Liver (tissue), 9 donors: ENCODE data around the gene PAWR. TPM values are rescaled to one million over a fixed set of nuclear protein-coding genes. Genes with fewer than 3 reads are reported as not detected.
"Not testable (repeated sequence)": the region's sequence is repeated elsewhere in the genome, so short reads cannot be mapped to it uniquely, and the experiment has no call there.

Experiments used
- DNase-seq: peaks from one replicate; pipeline ENCODE4 v3.0.0-alpha.2; 2017; ENCODE audit warnings: low spot score
- H3K27ac ChIP-seq, 2 donors: one replicate each; pipeline ENCODE4 v1.7.0; 2013; ENCODE audit warnings: inconsistent platforms in 2 of 2, low read length in 2 of 2, control low read depth in 1 of 2, low read depth in 1 of 2, mild to moderate bottlenecking in 1 of 2
- H3K27me3 ChIP-seq, 4 donors: one replicate each; pipeline versions ENCODE4 v1.6.1 to v1.7.0; 2013; ENCODE audit warnings: low read length in 3 of 4, inconsistent platforms in 1 of 4, mild to moderate bottlenecking in 1 of 4, moderate library complexity in 1 of 4; ENCODE audit not compliant: control insufficient read depth in 4 of 4, insufficient read depth in 4 of 4
- H3K36me3 ChIP-seq, 4 donors: one replicate each; pipeline versions ENCODE4 v1.6.1 to v1.7.0; 2013; ENCODE audit warnings: low read length in 3 of 4, mild to moderate bottlenecking in 3 of 4, low read depth in 1 of 4, moderate library complexity in 1 of 4; ENCODE audit not compliant: control insufficient read depth in 4 of 4, insufficient read depth in 3 of 4
- H3K4me1 ChIP-seq, 4 donors: one replicate each; pipeline versions ENCODE4 v1.6.1 to v1.7.0; 2013; ENCODE audit warnings: low read length in 3 of 4, mild to moderate bottlenecking in 3 of 4, moderate library complexity in 1 of 4; ENCODE audit not compliant: control insufficient read depth in 4 of 4, insufficient read depth in 4 of 4
- H3K4me3 ChIP-seq, 3 donors: one replicate each; pipeline versions ENCODE4 v1.6.1 to v1.7.0; 2013; ENCODE audit warnings: low read length in 3 of 3, control low read depth in 1 of 3, low read depth in 1 of 3, mild to moderate bottlenecking in 1 of 3
- H3K9ac ChIP-seq, 2 donors: one replicate each; pipeline ENCODE4 v1.7.0; 2013; ENCODE audit warnings: low read length in 2 of 2, mild to moderate bottlenecking in 2 of 2, moderate library complexity in 2 of 2, control low read depth in 1 of 2, low read depth in 1 of 2
- H3K9me3 ChIP-seq, 4 donors: one replicate each; pipeline versions ENCODE4 v1.6.1 to v1.7.0; 2013; ENCODE audit warnings: low read length in 3 of 4; ENCODE audit not compliant: control insufficient read depth in 4 of 4
- EGR1 ChIP-seq, 2 donors: IDR thresholded peaks; 2 replicates each; pipeline ENCODE4 v1.6.1; 2016 to 2018; ENCODE audit warnings: antibody characterized with exemption in 2 of 2, low read depth in 2 of 2
- FOXA1 ChIP-seq: IDR thresholded peaks from 2 replicates; pipeline ENCODE4 v1.6.1; 2016; ENCODE audit warnings: antibody characterized with exemption
- FOXA2 ChIP-seq: IDR thresholded peaks from 2 replicates; pipeline ENCODE4 v1.6.1; 2016; ENCODE audit warnings: antibody characterized with exemption
- GABPA ChIP-seq, 2 donors: IDR thresholded peaks in 1 of 2; conservative IDR thresholded peaks in 1 of 2; 2 replicates each; pipeline ENCODE4 v1.6.1; 2016; ENCODE audit warnings: antibody characterized with exemption in 2 of 2, mild to moderate bottlenecking in 1 of 2, moderate library complexity in 1 of 2
- HNF4A ChIP-seq, 2 donors: conservative IDR thresholded peaks; 2 replicates each; pipeline ENCODE4 v1.6.1; 2016; ENCODE audit warnings: antibody characterized with exemption in 2 of 2, mild to moderate bottlenecking in 2 of 2
- HNF4G ChIP-seq: IDR thresholded peaks from 2 replicates; pipeline ENCODE4 v1.6.1; 2016; ENCODE audit warnings: antibody characterized with exemption
- JUND ChIP-seq, 2 donors: IDR thresholded peaks; 2 replicates each; pipeline ENCODE4 v1.6.1; 2016; ENCODE audit warnings: antibody characterized with exemption in 2 of 2
- NR2F2 ChIP-seq: IDR thresholded peaks from 2 replicates; pipeline ENCODE4 v1.6.1; 2016; ENCODE audit warnings: antibody characterized with exemption
- RAD21 ChIP-seq, 2 donors: IDR thresholded peaks; 2 replicates each; pipeline ENCODE4 v1.6.1; 2016; ENCODE audit warnings: antibody characterized with exemption in 2 of 2, mild to moderate bottlenecking in 2 of 2
- RXRA ChIP-seq, 2 donors: IDR thresholded peaks; 2 replicates each; pipeline ENCODE4 v1.6.1; 2017 to 2018; ENCODE audit warnings: antibody characterized with exemption in 2 of 2, mild to moderate bottlenecking in 1 of 2
- SP1 ChIP-seq: IDR thresholded peaks from 2 replicates; pipeline ENCODE4 v1.6.1; 2018; ENCODE audit warnings: antibody characterized with exemption, mild to moderate bottlenecking
- TAF1 ChIP-seq: conservative IDR thresholded peaks from 2 replicates; pipeline ENCODE4 v1.6.1; 2016; ENCODE audit warnings: antibody characterized with exemption, mild to moderate bottlenecking
- YY1 ChIP-seq: IDR thresholded peaks from 2 replicates; pipeline ENCODE4 v1.6.1; 2016; ENCODE audit warnings: antibody characterized with exemption, mild to moderate bottlenecking
- WGBS: extraction: QIAGEN DNeasy Blood & Tissue Kit; methylation state at CpG from one replicate; pipeline ENCODE4 v1.1.7; 2013; 5-methylcytosine and 5-hydroxymethylcytosine counted together
- polyA plus RNA-seq, 2 donors: library from polyadenylated mRNA; stranded (reverse) in 1 of 2; unstranded in 1 of 2; fragments of 200-250 nt in 1 of 2; fragments of >200 nt in 1 of 2; fragmentation: Nextera tagmentation in 1 of 2; extraction: Ambion mirVana in 1 of 2; gene quantifications; one replicate each; pipeline versions ENCODE4 v1.2.1 to v1.2.3, GENCODE V29; 2013 to 2015
- total RNA-seq, 2 donors: library from RNA; depleted of rRNA; stranded (reverse); fragments of >200 nt; gene quantifications; one replicate each; pipeline ENCODE4 v1.2.3, GENCODE V29; 2014
- TF ChIP-seq, protein P1 (sequence below): fragments of 150-350 bp; IDR thresholded peaks from 2 replicates; pipeline ENCODE4 v1.5.1; 2017; ENCODE audit warnings: improper control_type of control experiment, low read depth, low read length; ENCODE audit not compliant: missing input control
- TF ChIP-seq, protein P2 (sequence below): IDR thresholded peaks from 2 replicates; pipeline ENCODE4 v1.6.1; 2016; ENCODE audit warnings: antibody characterized with exemption
- TF ChIP-seq, protein P3 (sequence below): IDR thresholded peaks from 2 replicates; pipeline ENCODE4 v1.6.1; 2016; ENCODE audit warnings: antibody characterized with exemption
- TF ChIP-seq, protein P4 (sequence below): IDR thresholded peaks from 2 replicates; pipeline ENCODE4 v1.6.1; 2016; ENCODE audit warnings: antibody characterized with exemption
- TF ChIP-seq, protein P5 (sequence below): IDR thresholded peaks from 2 replicates; pipeline ENCODE4 v1.6.1; 2016; ENCODE audit warnings: antibody characterized with exemption, mild to moderate bottlenecking
- donor health status: healthy.
- donor health status: healthy.
- donor health status: healthy.
- donor health status: healthy.
- donor health status: healthy.

PAWR gene
- total and polyA plus RNA-seq, 4 donors: 6.1 to 24.1 (median 9.9) TPM

DNA sequence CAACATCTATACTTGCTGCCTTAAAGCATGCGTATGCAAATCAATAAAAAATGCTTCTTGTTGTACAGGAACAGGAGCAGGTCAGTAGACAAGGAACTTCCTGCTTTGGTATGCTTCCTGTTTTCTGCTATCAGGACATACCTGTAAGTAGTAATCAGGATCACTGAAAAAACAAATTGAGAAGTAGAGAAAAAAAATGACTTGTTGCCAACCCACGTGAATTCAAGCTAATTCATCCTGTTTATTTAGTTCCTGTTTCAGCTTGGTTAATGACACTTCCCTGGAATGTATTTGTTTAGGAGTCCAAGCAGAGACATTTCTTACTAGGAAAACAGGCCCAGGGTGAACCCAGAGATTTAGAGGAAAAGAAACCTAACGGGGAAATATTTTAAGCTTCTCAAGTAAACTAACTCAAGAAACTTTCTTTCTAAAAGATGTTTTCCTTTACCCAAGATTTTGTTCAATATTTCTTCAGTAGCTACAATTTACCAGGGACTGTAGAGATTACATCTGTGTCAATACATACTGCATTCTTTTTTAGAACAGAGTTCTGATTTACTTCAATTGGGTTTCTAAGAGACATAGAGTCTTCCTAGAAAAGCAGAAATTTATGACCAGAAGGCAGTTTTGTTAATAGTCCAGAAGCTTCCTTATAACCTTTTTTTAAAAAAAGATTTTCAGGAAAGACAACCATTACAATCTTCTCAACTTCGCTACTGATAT lies 124.2 kb downstream of the PAWR start:
- WGBS: 36% methylated on average over 4 of the region's 4 CpGs
- H3K27me3 ChIP-seq: no peaks in the 10 kb centered on the region
- no peak overlapping the region for H3K9ac ChIP-seq
- peaks cover 4 to 23% (median 13%) of the 10 kb centered on the region in 4 donors for H3K4me1 ChIP-seq
- no peaks in the 10 kb centered on the region for H3K9me3 ChIP-seq
- H3K27ac ChIP-seq: peak overlapping the region; percentile 52 to 64
- DNase-seq: no peak
- H3K36me3 ChIP-seq: peaks cover 0 to 2% (median 0%) of the 10 kb centered on the region in 4 donors
- TF ChIP-seq TAF1 (no peak), SP1 (peak; percentile 58), FOXA1 (peak; percentile 83), HNF4A (conservative IDR thresholded peaks at IDR 0.05) (peak; percentile 51 to 67), NR2F2 (no peak), YY1 (peak; percentile 36), GABPA (IDR thresholded peaks at IDR 0.05 in 1 of 2, conservative IDR thresholded peaks at IDR 0.05 in 1 of 2) (peak in 1 of 2 donors; percentile 7), RAD21 (IDR thresholded peaks at IDR 0.05) (peak; percentile 40 to 50), FOXA2 (peak; percentile 86), JUND (IDR thresholded peaks at IDR 0.05) (peak; percentile 28 to 44), EGR1 (IDR thresholded peaks at IDR 0.05; ENCODE audit: low read depth in 2 of 2) (peak in 1 of 2 donors; percentile 37), RXRA (IDR thresholded peaks at IDR 0.05) (peak in 1 of 2 donors; percentile 59), HNF4G (no peak)
- TF ChIP-seq, protein P1, sequence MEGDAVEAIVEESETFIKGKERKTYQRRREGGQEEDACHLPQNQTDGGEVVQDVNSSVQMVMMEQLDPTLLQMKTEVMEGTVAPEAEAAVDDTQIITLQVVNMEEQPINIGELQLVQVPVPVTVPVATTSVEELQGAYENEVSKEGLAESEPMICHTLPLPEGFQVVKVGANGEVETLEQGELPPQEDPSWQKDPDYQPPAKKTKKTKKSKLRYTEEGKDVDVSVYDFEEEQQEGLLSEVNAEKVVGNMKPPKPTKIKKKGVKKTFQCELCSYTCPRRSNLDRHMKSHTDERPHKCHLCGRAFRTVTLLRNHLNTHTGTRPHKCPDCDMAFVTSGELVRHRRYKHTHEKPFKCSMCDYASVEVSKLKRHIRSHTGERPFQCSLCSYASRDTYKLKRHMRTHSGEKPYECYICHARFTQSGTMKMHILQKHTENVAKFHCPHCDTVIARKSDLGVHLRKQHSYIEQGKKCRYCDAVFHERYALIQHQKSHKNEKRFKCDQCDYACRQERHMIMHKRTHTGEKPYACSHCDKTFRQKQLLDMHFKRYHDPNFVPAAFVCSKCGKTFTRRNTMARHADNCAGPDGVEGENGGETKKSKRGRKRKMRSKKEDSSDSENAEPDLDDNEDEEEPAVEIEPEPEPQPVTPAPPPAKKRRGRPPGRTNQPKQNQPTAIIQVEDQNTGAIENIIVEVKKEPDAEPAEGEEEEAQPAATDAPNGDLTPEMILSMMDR: no peak
- TF ChIP-seq, protein P2, sequence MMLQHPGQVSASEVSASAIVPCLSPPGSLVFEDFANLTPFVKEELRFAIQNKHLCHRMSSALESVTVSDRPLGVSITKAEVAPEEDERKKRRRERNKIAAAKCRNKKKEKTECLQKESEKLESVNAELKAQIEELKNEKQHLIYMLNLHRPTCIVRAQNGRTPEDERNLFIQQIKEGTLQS: peak; percentile 44
- TF ChIP-seq, protein P3, sequence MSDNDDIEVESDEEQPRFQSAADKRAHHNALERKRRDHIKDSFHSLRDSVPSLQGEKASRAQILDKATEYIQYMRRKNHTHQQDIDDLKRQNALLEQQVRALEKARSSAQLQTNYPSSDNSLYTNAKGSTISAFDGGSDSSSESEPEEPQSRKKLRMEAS: peak; percentile 59
- TF ChIP-seq, protein P4, sequence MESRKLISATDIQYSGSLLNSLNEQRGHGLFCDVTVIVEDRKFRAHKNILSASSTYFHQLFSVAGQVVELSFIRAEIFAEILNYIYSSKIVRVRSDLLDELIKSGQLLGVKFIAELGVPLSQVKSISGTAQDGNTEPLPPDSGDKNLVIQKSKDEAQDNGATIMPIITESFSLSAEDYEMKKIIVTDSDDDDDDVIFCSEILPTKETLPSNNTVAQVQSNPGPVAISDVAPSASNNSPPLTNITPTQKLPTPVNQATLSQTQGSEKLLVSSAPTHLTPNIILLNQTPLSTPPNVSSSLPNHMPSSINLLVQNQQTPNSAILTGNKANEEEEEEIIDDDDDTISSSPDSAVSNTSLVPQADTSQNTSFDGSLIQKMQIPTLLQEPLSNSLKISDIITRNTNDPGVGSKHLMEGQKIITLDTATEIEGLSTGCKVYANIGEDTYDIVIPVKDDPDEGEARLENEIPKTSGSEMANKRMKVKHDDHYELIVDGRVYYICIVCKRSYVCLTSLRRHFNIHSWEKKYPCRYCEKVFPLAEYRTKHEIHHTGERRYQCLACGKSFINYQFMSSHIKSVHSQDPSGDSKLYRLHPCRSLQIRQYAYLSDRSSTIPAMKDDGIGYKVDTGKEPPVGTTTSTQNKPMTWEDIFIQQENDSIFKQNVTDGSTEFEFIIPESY: no peak
- TF ChIP-seq, protein P5, sequence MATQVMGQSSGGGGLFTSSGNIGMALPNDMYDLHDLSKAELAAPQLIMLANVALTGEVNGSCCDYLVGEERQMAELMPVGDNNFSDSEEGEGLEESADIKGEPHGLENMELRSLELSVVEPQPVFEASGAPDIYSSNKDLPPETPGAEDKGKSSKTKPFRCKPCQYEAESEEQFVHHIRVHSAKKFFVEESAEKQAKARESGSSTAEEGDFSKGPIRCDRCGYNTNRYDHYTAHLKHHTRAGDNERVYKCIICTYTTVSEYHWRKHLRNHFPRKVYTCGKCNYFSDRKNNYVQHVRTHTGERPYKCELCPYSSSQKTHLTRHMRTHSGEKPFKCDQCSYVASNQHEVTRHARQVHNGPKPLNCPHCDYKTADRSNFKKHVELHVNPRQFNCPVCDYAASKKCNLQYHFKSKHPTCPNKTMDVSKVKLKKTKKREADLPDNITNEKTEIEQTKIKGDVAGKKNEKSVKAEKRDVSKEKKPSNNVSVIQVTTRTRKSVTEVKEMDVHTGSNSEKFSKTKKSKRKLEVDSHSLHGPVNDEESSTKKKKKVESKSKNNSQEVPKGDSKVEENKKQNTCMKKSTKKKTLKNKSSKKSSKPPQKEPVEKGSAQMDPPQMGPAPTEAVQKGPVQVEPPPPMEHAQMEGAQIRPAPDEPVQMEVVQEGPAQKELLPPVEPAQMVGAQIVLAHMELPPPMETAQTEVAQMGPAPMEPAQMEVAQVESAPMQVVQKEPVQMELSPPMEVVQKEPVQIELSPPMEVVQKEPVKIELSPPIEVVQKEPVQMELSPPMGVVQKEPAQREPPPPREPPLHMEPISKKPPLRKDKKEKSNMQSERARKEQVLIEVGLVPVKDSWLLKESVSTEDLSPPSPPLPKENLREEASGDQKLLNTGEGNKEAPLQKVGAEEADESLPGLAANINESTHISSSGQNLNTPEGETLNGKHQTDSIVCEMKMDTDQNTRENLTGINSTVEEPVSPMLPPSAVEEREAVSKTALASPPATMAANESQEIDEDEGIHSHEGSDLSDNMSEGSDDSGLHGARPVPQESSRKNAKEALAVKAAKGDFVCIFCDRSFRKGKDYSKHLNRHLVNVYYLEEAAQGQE: peak; percentile 62
- H3K4me3 ChIP-seq: no peak overlapping the region

DNA sequence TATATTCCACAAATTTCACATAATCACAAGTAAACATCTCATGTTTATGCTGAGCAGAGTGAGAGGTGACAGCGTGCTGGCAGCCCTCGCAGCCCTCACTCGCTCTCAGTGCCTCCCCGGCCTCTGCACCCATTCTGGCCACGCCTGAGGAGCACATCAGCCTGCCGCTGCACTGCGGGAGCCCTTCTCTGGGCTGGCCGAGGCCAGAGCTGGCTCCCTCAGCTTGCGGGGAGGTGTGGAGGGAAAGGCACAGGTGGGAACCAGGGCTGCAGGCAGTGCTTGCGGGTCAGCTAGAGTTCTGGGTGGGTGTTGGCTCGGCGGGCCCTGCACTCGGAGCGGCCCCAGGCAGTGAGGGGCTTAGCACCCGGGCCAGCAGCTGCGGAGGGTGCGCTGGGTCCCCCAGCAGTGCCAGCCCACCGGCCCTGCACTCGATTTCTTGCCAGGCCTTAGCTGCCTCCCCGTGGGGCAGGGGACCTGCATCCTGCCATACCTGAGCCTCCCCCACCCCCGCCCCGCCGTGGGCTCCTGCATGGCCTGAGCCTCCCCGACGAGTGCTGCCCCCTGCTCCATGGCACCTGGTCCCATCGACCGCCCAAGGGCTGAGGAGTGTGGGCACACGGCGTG lies 125.9 kb downstream of the PAWR start:
- WGBS: 98% methylated on average over 29 of the region's 29 CpGs
- not testable (repeated sequence) for H3K27ac ChIP-seq, H3K4me3 ChIP-seq, H3K9ac ChIP-seq, H3K27me3 ChIP-seq, H3K36me3 ChIP-seq, H3K9me3 ChIP-seq, DNase-seq
- peaks cover 8 to 37% (median 23%) of the 10 kb centered on the region in 4 donors for H3K4me1 ChIP-seq
